DMS 273 (cell line): ENCODE results near the gene NABP1.
A peak's percentile ranks its signal among the peaks of the same experiment; 100 is the strongest.

Experiments used
- DNase-seq: peaks from one replicate; lab custom pipeline; 2025; ENCODE audit not compliant: unreplicated experiment; lab: John Stamatoyannopoulos, UW

Gene NABP1

GRCh38 chr2:191705084-191705483, 27.1 kb downstream of the NABP1 start:
- DNase-seq, result no peak

- DNase-seq, result no peak
Measured at GRCh38 chr2:191705701-191706100, 27.8 kb downstream of the NABP1 start.

DNA sequence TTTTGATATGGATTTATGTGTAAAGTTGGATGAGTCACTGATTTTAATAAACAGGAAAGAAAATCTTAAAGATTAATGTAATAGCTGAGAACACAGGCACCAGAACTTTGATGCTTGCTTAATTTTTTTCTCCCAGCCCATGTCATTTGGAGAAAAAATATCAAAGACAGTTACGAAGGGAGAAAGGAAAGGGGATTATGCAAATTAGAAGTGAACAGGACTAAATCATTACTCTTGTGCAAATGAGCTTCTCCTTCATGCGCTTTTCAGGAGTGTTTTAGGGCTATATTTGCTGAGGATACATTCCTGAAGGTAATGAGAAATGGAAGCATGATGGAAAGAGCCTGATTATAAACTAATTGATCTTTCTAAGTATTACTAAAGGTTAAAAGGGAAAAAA, 28.9 kb downstream of the NABP1 start:
- no peak for DNase-seq

GRCh38 chr2:191707542-191707941, 29.6 kb downstream of the NABP1 start:
- DNase-seq, result no peak

- no peak for DNase-seq
Measured at GRCh38 chr2:191710411-191710900, 32.5 kb downstream of the NABP1 start.

DNA sequence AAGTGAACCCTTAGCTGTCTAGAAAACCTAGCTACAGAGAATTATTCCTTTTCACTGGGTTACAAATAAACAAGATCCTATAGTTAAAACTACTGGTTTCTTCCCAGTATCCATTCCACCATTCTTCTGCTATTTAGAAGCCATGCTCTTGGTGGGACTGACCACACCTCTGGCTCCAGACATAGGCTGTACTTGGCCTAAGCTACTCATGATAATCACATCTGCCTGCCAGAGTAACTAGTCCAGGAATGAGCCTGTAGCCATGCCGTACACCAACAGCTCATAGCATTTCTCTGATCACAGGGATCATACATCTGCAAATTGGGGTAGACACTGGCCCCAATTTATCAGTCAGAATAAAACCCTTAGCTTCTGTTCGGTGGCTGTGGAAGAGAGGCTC, 33.7 kb downstream of the NABP1 start:
- no peak for DNase-seq

DNA sequence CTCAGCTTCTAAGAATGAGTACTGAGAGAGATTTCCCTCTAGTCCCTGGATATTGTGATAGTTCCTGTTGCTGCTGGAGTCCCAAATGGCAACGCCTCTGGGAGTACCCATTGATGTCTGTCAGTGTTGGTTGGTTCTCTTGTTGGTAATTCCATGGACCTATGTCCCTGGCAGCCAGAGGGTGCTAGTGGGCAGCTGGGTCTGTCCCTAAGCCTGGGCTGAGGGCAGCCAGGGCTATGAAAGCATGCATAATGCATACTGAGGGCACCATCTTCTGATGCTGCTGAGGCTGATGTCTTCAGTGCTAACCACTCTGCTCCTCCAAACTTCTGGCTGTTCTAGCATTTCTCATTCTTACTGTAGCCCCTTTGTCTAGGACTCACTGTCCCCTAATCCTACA, 35.9 kb downstream of the NABP1 start:
- peak; percentile 13 for DNase-seq

GRCh38 chr2:191714925-191715324, 37.0 kb downstream of the NABP1 start:
- peak; percentile 17 for DNase-seq

- DNase-seq, result no peak
Measured at GRCh38 chr2:191715471-191715870, 37.5 kb downstream of the NABP1 start.

GRCh38 chr2:191719261-191719660, 41.3 kb downstream of the NABP1 start:
- DNase-seq, result no peak

DNA sequence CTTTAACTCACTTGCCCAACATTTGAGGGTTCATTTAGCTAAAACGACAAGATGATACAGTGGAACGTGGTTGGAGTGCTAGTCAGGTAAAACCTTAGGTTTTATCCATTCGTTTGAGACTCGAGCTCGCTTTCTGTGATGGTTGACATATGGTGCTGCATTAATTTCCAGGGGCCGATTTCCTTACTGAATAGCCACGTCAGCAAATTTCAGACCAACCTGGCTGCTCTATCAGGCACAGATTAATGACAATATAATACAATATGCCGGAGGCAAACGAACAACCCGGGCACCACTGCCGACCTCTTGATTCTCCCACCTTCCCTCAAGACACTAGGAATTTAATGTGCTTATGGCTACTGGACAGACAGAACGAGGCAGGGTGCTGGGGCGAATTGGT, 42.0 kb downstream of the NABP1 start:
- DNase-seq, result peak; percentile 46

GRCh38 chr2:191721331-191721730, 43.4 kb downstream of the NABP1 start:
- no peak for DNase-seq

- peak; percentile 12 for DNase-seq
Measured at GRCh38 chr2:191724015-191724414, 46.1 kb downstream of the NABP1 start.

GRCh38 chr2:191728750-191729624, 51.1 kb downstream of the NABP1 start:
- no peak for DNase-seq

DNA sequence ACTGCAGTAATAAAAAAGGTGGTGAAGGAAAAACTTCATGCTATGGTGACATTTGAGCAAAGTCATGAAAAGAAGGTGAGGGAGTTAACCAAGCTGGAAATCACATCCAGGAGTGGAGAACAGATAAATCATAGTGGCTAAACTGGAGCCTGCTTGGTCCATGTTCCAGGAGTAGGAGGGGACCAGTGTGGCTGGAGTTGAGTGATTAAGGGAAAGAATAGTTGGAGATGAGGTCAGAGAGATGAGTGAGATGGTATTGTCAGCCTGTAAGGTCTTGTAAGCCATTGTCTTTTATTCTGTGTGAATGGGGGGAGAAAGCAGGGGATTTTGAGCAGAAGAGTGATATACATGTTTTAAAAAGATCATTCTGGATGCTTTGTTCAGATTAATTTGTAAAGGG, 52.3 kb downstream of the NABP1 start:
- no peak for DNase-seq
